Testis (tissue), 3 donors: ENCODE measurements around the gene ZNF524. TPM values are rescaled to one million over a fixed set of nuclear protein-coding genes. Genes with fewer than 3 reads are reported as not detected.

ENCODE experiments used
- DNase-seq: peaks from one replicate; pipeline ENCODE4 v3.0.0-alpha.2; 2019
- H3K27ac ChIP-seq, 2 donors: fragments of 200-600 bp; sonication (generic); one replicate each; pipeline ENCODE4 v1.5.1; 2019
- H3K27me3 ChIP-seq: fragments of 200-600 bp; sonication (generic); one replicate; pipeline ENCODE4 v1.5.1; 2019
- H3K36me3 ChIP-seq: fragments of 200-600 bp; sonication (generic); one replicate; pipeline ENCODE4 v1.5.1; 2017; ENCODE audit warnings: low read depth; ENCODE audit errors: missing control alignments
- H3K4me1 ChIP-seq: fragments of 200-600 bp; sonication (generic); one replicate; pipeline ENCODE4 v1.5.1; 2019
- H3K4me3 ChIP-seq, 2 donors: fragments of 200-600 bp; sonication (generic); one replicate each; pipeline ENCODE4 v1.5.1; 2017 to 2019
- H3K9me3 ChIP-seq: fragments of 200-600 bp; sonication (generic); one replicate; pipeline ENCODE4 v1.5.1; 2017
- POLR2A ChIP-seq: fragments of 450-650 bp; IDR thresholded peaks from one replicate; pipeline ENCODE4 v1.6.1; 2017; ENCODE audit warnings: antibody characterized with exemption, mild to moderate bottlenecking, moderate library complexity
- WGBS, 2 donors: methylation state at CpG; one replicate each; pipeline ENCODE4 v1.1.5; 2018; 5-methylcytosine and 5-hydroxymethylcytosine counted together
- intact Hi-C: fragments of 100-400 bp; cut with DNase I; formaldehyde crosslinking; loops from one replicate; pipeline ENCODE4 v1.15.1; 2023; ENCODE audit warnings: low total_unique reads
- polyA plus RNA-seq: library from polyadenylated mRNA; stranded (reverse); fragments of 350-450 nt; fragmentation: Illumina TruSeq; extraction: RNeasy Lipid Tissue Mini Kit (QIAGEN cat#74804); gene quantifications from one replicate; pipeline ENCODE4 v1.2.3, GENCODE V29; 2014; ENCODE audit warnings: low read depth, low replicate concordance; ENCODE audit not compliant: insufficient read depth
- total RNA-seq, 2 donors: library from RNA; depleted of rRNA; stranded (reverse); fragments of >200 nt; gene quantifications; one replicate each; pipeline ENCODE4 v1.2.3, GENCODE V29; 2016
- TF ChIP-seq, protein P1 (sequence below), 3 experiments: fragments of 450-650 bp in 2 of 3; fragments of 200-600 bp in 1 of 3; sonication (generic) in 1 of 3; IDR thresholded peaks; one replicate each; pipeline ENCODE4 v1.5.1; 2016 to 2019; ENCODE audit warnings: antibody characterized with exemption in 3 of 3, mild to moderate bottlenecking in 2 of 3, moderate library complexity in 1 of 3

Gene ZNF524
- total and polyA plus RNA-seq, 3 donors from 2014 or later = 8.5 to 29.4 (median 25.0) TPM

DNA sequence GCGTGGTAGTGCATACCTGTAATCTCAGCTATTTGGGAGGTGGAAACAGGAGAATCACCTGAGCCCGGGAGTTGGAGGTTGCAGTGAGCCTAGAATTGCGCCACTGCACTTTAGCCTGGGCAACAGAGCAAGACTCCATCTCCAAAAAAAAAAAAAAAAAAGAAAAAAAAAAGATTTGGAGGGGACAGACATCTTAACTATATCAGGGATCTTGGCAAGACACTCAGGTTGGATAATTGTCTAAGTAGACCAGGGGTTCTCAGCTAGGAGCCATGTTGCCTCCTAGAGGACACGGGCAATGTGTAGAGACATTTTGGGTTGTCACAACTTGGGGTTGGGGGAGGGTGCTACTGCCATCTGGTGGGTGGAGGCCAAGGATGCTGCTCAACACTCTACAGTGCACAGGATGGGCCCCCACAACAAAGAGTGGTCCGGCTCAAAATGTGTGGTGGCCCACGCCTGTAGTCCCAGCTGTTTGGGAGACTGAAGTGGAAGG lies 38.8 kb downstream of the ZNF524 start:
- H3K4me1 ChIP-seq = peaks cover 35% of the 10 kb centered on the region
- no peaks in the 10 kb centered on the region for H3K27me3 ChIP-seq
- TF ChIP-seq, protein P1, sequence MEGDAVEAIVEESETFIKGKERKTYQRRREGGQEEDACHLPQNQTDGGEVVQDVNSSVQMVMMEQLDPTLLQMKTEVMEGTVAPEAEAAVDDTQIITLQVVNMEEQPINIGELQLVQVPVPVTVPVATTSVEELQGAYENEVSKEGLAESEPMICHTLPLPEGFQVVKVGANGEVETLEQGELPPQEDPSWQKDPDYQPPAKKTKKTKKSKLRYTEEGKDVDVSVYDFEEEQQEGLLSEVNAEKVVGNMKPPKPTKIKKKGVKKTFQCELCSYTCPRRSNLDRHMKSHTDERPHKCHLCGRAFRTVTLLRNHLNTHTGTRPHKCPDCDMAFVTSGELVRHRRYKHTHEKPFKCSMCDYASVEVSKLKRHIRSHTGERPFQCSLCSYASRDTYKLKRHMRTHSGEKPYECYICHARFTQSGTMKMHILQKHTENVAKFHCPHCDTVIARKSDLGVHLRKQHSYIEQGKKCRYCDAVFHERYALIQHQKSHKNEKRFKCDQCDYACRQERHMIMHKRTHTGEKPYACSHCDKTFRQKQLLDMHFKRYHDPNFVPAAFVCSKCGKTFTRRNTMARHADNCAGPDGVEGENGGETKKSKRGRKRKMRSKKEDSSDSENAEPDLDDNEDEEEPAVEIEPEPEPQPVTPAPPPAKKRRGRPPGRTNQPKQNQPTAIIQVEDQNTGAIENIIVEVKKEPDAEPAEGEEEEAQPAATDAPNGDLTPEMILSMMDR (IDR thresholded peaks at IDR 0.05) = no peak
- no peak for TF ChIP-seq POLR2A
- DNase-seq = no peak
- intact Hi-C loops = no loop called here
- 69 to 76% methylated on average over 6 of the region's 6 CpGs for WGBS, 2 donors
- no peak overlapping the region for H3K27ac ChIP-seq
- no peaks in the 10 kb centered on the region for H3K9me3 ChIP-seq
- H3K4me3 ChIP-seq = no peak overlapping the region
- H3K36me3 ChIP-seq = no peaks in the 10 kb centered on the region

DNA sequence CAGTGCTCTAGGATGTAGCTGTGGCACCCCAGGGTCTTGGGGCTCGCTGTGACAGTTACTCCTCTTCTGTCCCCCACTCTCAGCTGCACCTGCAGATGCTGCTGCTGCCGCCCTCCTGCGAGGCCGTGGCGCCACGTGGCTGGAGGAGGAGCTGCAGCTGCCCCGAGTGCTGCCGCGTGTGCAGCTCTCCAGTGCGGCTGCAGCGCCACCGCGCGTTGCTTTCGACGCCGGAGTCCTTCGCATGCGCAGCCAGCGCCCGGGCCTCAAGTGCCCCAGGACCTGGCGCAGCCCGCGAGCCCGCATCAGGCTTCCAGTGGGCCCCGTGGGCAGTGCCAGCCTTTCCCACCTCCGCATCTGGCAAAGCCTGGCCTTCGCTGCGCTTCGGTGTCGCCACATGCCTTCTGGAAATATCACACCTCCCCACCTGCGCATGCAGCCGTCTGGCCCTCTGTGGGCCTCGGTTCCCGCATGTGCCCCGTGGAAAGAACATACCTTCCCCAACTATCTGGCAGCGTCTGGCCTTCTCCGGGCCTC lies 40.0 kb downstream of the ZNF524 start:
- Histone ChIP-seq H3K9me3 (no peaks in the 10 kb centered on the region), H3K27ac (peak overlapping the region; percentile 76 to 93), H3K36me3 (no peaks in the 10 kb centered on the region), H3K4me1 (peaks cover 42% of the 10 kb centered on the region), H3K4me3 (peak overlapping the region; percentile 95 to 96), H3K27me3 (no peaks in the 10 kb centered on the region)
- peak; percentile 61 for DNase-seq
- TF ChIP-seq, protein P1 (IDR thresholded peaks at IDR 0.05) = peak; percentile 29 to 43 (median 29)
- TF ChIP-seq POLR2A = no peak
- WGBS, 2 donors = 2 to 4% methylated on average over 8 to 38 of the region's 38 CpGs
- intact Hi-C loops = no loop called here

DNA sequence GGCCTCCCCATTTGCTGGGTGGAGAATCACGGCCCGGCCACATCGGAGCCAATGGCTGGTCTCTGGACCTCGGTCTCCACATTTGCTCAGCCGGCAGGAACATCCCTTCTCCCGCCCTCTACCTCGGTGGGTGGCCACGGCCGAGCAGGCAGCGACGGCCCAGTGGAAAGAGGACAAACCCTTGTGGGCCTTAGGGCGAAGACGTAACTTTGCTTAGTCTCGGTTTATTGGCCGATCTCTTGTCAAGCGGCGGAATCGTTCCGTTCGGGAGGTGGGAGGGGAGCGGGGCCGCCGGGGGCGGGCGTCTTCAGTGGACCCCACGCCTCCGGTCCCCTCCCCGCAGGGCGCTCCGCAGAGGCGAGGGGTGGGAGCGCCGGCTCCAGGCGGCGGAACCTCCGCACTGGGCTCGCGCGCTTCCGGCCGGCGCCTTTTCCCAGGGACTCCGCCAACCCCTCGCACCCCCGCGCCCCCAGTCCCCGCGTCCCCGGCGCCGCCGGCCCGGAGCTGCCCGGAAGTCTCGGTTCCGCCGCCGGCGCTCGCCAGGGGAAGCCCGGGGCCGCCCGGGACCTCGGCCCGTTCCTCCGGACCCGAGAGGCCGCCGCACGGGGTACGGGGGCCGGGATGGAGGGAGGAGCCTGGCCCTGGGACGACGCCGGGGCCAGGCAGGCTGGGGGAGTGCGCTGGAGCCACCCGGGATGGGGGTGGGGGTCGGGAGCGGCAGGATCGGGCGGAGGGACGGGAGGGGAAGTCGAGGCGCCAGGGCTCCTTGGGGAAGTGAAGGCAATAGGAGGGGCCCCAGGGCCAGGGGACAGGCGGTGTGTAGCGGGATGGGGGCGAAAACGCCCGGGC lies 40.7 kb downstream of the ZNF524 start, which contains the start of gene ZNF580:
TSS of gene ZNF580 (plus strand) at position 426 of the 849 bp plus-strand sequence. CDS start 1,507 bp downstream, outside the sequence.
- TF ChIP-seq, protein P1 (IDR thresholded peaks at IDR 0.05) = no peak
- no peak for TF ChIP-seq POLR2A
- intact Hi-C loops = no loop called here
- no peaks in the 10 kb centered on the region for H3K36me3 ChIP-seq
- peak; percentile 61 for DNase-seq
- no peaks in the 10 kb centered on the region for H3K9me3 ChIP-seq
- peak within 1 kb of the TSS; percentile 76 to 93 for H3K27ac ChIP-seq
- 1% methylated on average over 22 to 48 of the region's 89 CpGs for WGBS, 2 donors
- H3K27me3 ChIP-seq = no peaks in the 10 kb centered on the region
- peaks cover 37% of the 10 kb centered on the region for H3K4me1 ChIP-seq
- H3K4me3 ChIP-seq = peak within 1 kb of the TSS; percentile 95 to 96

DNA sequence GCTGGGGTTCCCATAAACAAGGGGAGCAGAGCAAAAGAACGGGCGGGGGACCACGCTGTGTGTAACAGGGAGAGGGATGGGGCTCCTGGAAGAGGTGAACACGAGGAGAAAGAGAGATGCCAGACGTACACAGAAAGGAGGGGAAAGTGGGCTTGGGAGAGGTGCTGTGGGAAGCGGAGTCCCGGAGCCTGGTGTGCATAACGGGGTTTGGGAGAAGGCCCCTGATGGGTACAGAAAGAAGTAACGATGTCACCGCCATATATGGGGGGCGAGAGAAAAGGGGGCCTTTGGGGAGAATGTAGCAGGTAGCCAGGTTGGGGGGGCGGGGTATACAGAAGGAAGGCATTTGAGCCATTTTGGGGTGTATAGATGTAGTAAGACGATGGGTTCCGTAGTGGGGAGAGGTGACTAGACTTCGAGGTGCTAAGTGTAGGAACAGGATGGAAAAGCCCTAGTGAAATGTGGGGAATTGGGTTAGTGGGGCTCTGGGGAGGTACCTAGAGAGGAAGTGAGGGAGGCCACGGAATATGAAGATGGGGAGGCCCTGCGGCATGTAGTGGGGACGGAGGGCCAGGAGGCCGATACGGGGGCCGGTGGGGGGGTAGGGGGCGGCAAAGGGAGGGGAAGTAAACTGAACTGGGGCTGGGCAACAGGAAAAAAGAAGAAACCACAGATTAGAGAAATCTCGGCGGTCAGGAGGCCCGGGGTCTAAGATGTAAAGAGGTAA lies 41.5 kb downstream of the ZNF524 start:
- intact Hi-C loops = no loop called here
- Histone ChIP-seq H3K4me1 (peaks cover 29% of the 10 kb centered on the region), H3K27me3 (no peaks in the 10 kb centered on the region), H3K36me3 (no peaks in the 10 kb centered on the region), H3K9me3 (no peaks in the 10 kb centered on the region), H3K27ac (peak overlapping the region; percentile 76 to 93), H3K4me3 (peak overlapping the region; percentile 95 to 96)
- no peak for TF ChIP-seq POLR2A
- TF ChIP-seq, protein P1 (IDR thresholded peaks at IDR 0.05) = no peak
- DNase-seq = no peak
- 0 to 1% methylated on average over 25 of the region's 25 CpGs for WGBS, 2 donors
